ENCODE measurements around the gene SLC2A10.

SLC2A10 gene

DNA sequence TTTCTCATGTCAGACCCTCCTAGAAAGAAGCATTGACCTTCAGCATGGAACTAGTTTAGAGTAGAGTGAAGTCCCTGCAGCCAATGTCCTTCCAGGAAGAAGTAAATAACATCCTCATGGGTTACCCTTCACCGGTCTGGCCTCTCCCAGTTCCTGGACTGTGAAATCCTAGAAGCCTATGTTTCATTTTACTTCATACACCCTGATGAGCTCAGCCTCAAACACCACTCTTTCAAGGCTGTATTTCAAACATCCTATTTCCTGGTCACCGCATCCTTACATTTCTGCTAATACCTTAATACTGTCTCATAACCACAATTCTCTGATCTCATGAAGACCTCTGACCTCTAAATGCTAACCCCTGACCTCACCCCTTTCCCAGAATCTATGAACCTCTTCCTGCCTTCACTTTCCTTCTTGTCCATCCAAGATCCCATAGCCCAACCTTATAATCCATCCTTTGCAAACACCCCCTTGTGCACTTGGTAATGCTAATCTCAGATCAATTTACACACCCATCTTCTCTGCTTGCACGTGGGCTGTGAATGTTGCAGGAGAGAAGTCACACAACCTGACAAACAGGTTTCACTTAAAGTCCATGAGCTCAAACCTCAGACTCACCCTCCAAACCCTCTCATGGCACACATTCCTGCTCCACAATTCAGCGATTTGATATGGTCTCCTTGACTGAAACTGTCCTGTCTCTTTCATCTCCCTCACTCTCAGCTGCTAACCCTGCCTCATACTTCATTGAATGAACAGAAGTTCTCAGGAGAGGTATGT is 30.2 kb downstream of the SLC2A10 start:
- no peak for DNase-seq

DNA sequence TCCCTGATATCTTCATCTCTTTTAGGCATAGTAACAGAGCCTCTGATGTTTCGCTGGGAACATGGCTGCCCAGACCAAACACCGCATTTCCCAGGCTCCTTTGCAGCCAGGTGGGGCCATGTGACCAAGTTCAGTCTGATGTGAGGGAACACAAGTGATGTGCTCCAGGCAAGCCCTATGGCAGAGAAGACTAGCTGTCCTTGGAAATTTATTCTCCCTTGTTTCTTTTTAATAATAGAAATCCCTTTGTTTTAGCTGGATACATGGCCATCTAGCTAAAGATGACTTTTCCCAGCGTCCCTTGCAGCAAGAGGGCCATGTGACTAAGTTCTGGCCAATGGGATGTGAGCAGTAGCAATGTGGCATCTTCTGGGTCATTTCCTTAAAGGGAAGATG is 30.8 kb downstream of the SLC2A10 start:
- DNase-seq, result no peak

- DNase-seq, result no peak
Measured at GRCh38 chr20:46741924-46742668, 32.6 kb downstream of the SLC2A10 start.

GRCh38 chr20:46742669-46743045 is 33.2 kb downstream of the SLC2A10 start:
- no peak for DNase-seq

DNA sequence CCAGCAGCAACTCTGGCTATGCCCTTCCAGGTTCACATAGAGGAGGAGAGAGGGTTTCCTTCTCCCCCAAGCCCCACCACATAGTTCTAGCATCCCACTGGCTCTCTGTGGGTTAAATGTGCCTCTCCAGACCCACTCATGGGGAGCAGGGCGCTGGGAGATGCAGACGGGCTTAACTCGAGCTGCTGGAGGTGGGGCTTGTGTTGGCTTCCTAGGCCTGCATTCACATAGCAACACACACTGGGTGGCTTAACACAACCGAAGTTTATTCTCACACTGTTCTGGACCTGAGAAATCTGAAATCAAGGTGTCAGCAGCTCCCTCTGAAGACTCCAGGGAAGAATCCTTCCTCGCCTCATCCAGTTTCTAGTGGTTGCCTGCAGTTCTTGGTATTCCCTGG is 33.6 kb downstream of the SLC2A10 start:
- no peak for DNase-seq

DNA sequence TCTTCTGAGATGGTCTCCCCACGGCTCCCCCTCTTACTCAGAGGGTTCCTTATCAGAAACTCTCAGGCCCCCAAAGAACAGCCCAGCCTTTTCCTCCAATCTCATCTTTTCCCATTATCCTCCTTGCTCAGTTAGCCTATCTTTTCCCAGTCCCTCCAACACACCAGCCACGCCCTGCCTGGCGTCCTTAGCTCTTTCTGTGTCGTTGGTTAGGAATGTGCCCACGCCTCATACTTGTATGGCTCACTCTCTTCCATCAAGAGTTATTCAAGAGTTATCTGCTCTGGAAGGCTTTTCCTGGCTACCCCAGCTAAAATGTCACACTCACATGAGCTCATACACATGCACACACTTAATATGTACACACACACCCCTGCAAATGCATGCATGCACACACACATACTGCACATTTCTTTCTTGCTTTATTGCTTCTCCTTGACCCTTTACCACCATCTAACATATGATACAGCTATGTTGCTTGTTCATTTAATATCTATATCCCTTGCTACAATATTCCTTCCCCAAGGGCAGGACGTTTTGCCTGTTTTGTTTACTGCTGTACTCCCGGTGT is 37.6 kb downstream of the SLC2A10 start:
- DNase-seq, result no peak

- no peak for DNase-seq
Measured at GRCh38 chr20:46749147-46749546, 39.7 kb downstream of the SLC2A10 start.

DNA sequence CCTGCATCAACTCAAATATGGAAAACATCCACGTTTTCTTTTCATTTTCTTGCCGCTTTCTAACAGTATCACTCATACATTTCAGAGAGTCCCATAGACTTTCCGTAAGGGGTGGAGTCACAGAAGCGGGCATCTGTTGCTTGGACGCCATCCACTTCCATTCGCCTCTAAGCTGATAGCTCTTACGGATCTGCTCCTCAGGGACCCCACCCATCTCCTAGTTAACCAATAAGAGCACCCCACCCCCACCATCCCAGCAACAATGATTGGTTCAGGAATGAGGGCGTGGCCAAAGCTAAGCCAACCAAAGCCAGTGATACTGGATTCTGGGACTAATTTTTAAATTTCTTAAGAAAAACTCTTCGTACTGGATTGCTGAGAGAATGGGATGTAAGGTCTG is 42.4 kb downstream of the SLC2A10 start:
- DNase-seq, result no peak

GRCh38 chr20:46752728-46753127 is 43.3 kb downstream of the SLC2A10 start:
- peak; percentile 71 for DNase-seq

GRCh38 chr20:46755483-46756413 is 46.3 kb downstream of the SLC2A10 start:
- no peak for DNase-seq

DNA sequence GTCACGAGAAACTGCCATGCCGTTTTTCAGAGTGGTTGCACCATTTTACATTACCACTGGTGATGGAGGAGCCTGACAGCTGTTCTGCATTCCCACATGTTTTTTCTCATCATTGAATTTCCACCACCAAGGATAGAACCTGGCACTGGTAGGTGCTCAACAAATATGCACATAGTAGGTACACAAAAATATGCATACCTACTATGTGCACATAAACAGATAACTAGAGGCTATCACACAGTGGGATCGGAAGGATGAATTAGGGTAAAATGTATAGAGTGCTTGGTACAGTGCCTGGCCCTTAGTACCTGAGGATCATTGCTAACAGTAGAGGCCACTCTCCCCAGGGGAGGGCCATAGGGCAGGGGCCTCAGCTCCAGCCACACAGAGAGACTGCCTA is 47.0 kb downstream of the SLC2A10 start:
- no peak for DNase-seq

GRCh38 chr20:46757135-46757534 is 47.7 kb downstream of the SLC2A10 start:
- DNase-seq, result no peak

- DNase-seq, result peak; percentile 75
Measured at GRCh38 chr20:46757754-46758678, 48.6 kb downstream of the SLC2A10 start.

DNA sequence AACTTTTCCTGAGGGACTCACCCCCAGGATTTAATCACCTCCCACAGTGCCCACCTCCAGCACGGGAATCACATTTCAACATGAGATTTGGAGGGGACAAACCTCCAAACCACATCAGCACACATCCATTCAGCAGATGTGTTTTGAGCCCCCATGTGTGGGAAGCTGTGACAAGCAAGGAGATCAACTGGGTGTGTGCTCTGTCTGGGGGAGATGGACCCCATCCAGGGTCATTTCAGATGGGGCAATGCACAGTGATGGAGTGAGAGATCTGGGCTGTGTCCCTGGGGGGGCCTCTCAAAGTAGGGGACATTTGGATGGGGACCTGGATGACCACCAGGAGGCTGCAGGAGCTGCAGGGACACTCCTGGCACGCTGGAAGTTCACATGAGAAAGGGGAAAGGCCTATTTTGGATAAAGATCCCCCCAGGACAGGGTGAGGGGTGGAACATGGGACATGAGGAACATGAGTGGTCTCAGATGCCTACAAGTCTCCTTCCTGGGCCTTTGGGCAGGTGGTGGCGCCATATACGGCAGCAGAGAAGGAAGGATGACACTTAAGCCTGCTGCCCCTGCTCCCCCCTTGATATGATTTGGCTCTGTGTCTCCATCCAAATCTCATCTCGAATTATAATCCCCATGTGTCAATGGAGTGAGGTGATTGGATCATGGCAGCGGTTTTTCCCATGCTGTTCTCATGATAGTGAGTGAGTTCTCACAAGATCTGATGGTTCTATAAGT is 49.6 kb downstream of the SLC2A10 start:
- DNase-seq, result no peak

GRCh38 chr20:46761566-46761965 is 52.1 kb downstream of the SLC2A10 start:
- DNase-seq, result no peak

DNA sequence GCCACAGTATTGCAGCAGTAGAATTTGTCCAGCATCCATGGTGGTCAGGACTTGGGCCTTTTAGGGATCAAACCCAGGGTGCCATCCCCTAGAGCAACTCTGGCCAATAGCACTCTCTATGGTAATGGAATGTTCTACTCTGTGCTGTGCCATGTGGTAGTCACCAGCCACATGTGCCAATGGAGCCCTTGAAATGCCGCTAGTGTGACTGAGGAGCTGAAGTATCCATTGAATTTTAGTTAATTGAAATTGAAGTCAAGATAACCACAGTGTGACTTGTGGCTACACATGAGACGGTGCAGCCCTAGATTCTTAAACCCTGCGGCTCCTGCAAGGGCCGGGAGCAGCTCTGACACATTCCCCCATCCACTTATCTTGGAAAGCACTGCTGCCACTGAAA is 54.6 kb downstream of the SLC2A10 start:
- DNase-seq, result no peak

- no peak for DNase-seq
Measured at GRCh38 chr20:46765506-46766120, 56.2 kb downstream of the SLC2A10 start.

- no peak for DNase-seq
Measured at GRCh38 chr20:46767127-46767761, 57.8 kb downstream of the SLC2A10 start.

DNA sequence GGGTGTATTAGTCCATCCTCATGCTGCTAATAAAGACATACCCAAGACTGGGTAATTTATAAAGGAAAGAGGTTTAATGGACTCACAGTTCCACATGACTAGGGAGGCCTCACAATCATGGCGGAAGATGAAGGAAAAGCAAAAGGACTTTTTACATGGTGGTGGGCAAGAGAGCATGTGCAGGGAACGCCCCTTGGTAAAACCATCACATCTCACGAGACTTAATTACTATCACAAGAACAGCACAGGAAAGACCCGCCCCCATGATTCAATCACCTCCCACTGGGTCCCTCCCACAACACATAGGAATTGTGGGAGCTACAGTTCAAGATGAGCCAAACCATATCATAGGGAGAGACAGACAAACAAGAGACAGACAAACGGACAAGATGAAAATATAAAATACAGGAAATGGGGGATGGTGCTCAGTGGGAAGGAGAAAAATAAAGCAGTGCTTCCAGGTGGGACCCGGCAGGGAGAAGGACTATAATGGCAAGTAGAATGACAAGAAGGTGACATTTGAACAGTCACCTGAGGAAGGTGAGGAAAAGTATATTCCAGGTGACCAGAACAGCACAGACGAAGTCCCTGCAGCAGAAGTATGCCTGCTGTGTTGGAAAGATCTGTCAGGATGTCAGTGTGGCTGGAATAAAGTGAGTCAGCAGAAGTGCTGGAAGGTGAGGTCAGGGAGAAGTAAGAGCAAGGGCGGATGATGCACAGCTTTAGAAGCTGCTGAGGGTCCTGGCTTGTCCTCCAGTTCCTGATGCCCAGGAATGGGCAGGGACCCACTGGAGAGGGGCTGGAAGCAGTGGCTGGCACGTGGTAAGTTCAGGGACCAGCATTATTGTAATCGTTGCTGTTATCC is 61.1 kb downstream of the SLC2A10 start:
- DNase-seq, result no peak
